ENCODE measurements around the gene TXNIP.

- TF ChIP-seq POLR2A (IDR thresholded peaks at IDR 0.05; ENCODE audit: low read depth, low read length): no peak
- no peak for TF ChIP-seq POLR2AphosphoS5 (IDR thresholded peaks at IDR 0.05; ENCODE audit: low read depth, low read length)
These were observed 40.9 kb downstream of the TXNIP start for GRCh38 chr1:145955436-145955835.
